UCSD-AML1 (cell line): ENCODE measurements around the gene PALLD.

Source experiments
- DNase-seq: peaks from one replicate; lab custom pipeline; 2025; ENCODE audit not compliant: unreplicated experiment; lab: John Stamatoyannopoulos, UW

The PALLD gene

GRCh38 chr4:168587411-168588125, 90.7 kb downstream of the PALLD start:
- DNase-seq: no peak

GRCh38 chr4:168588916-168589531, 92.2 kb downstream of the PALLD start:
- DNase-seq: no peak

- no peak for DNase-seq
Measured at GRCh38 chr4:168592676-168593075, 95.8 kb downstream of the PALLD start.

- DNase-seq: no peak
Measured at GRCh38 chr4:168593399-168593798, 96.5 kb downstream of the PALLD start.

GRCh38 chr4:168594121-168594520, 97.3 kb downstream of the PALLD start:
- DNase-seq: no peak

GRCh38 chr4:168598191-168598590, 101.3 kb downstream of the PALLD start:
- no peak for DNase-seq

GRCh38 chr4:168600796-168601583, 104.1 kb downstream of the PALLD start:
- no peak for DNase-seq

GRCh38 chr4:168601899-168602298, 105.0 kb downstream of the PALLD start:
- no peak for DNase-seq

GRCh38 chr4:168604496-168605373, 107.9 kb downstream of the PALLD start:
- DNase-seq: no peak

GRCh38 chr4:168605411-168605810, 108.6 kb downstream of the PALLD start:
- DNase-seq: no peak

- DNase-seq: no peak
Measured at GRCh38 chr4:168607215-168607614, 110.4 kb downstream of the PALLD start.

GRCh38 chr4:168608771-168609170, 111.9 kb downstream of the PALLD start:
- DNase-seq: no peak

- no peak for DNase-seq
Measured at GRCh38 chr4:168609369-168609768, 112.5 kb downstream of the PALLD start.

GRCh38 chr4:168610911-168611530, 114.2 kb downstream of the PALLD start:
- DNase-seq: no peak

- no peak for DNase-seq
Measured at GRCh38 chr4:168612450-168613135, 115.7 kb downstream of the PALLD start.

GRCh38 chr4:168613869-168614268, 117.0 kb downstream of the PALLD start:
- DNase-seq: no peak

- DNase-seq: no peak
Measured at GRCh38 chr4:168614281-168615057, 117.6 kb downstream of the PALLD start.

- no peak for DNase-seq
Measured at GRCh38 chr4:168615294-168616065, 118.6 kb downstream of the PALLD start.
